Right hindlimb (tissue), 1 donor: ENCODE results near the gene ZFAND4.
A peak's percentile ranks its signal among the peaks of the same experiment; 100 is the strongest.
"Not testable (repeated sequence)": the region's sequence is repeated elsewhere in the genome, so short reads cannot be mapped to it uniquely, and the experiment has no call there.

Source experiments
- DNase-seq: peaks from one replicate; pipeline ENCODE4 v3.0.0-alpha.2; 2018

Gene ZFAND4

DNA sequence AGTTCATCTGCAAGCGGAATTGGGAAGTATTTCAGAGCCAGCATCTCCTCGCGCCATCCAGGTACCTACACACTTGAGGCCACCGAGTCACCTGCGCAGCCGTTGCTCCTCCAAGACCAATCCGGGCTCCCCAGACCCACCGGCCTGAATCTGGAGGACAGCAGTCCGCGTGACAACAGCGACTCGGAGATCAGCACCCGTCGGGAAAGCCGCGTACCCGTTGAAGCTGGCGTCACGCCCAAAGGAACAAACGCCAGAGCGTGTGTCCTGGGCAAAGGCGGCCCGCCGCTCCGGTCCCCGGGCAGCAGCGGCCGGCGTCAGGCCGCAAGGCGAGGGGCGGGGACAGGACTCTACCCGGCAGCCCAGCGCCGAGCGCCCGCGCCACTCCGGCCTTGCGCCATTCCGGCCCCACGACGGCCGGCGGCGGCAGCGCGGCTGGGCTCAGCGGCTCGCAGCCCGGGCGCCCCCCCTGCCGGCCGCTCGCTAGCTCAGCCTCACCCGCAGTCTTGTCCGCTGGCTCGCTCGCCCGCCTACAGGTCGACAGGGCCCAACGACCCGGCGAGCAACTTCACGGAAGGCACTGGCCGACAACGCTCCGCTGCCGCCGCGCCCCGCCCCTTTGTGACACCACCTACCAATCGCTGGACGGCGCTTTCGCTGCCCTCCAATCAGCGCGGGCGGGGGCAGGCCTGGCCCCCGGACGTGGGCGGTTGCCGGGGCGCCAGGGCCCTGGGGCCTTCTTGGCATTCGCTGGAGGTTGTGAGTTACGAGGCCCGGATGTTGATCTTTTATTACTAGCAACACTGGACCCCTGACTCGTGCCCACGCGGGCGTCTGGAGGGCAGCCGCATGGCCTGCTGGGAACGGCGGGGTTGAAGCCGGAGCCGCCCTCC, at the start of gene ZFAND4:
Gene ZFAND4 (minus strand): TSS at position 592 of the 893 bp plus-strand sequence. CDS start 9,047 bp downstream, outside the sequence.
- peak; percentile 97 for DNase-seq

DNA sequence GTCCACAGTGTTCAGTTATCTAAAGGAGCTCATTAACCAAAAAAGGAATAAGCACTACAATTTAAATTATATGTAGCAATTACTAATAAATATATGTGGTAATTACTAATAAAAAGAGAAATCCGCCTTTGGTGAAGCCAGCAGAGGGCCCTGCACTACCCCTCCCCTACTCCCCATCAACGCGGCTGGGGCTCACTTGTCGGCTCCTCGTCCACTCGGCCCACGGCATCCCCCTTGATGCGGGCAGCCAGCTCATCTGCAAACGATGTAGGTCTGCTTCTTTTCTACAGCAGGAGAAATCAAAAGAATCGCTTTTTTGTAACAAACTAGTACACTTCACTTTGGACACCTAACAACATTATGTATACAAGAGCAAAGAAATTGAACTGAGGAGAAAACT, 48.9 kb upstream of the ZFAND4 start:
- not testable (repeated sequence) for DNase-seq

DNA sequence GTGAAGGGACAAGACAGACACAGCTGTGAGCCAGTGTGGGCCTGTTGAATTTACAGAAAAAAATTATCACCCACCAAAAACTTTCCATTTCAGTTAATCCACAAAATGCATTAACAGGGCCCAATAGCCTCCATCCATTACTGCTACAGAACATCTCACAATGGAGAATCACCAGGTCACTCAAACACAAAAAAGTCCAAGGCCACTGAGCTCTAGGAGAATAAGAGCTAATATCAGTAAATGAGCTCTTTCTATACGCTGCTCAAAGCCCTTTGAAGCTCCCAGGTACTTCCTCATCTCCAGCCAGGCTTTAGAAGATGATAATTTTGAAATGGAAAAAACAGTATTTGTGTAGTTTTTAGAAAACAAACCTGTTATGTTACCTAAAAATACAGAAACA, 45.1 kb upstream of the ZFAND4 start:
- DNase-seq: not testable (repeated sequence)

DNA sequence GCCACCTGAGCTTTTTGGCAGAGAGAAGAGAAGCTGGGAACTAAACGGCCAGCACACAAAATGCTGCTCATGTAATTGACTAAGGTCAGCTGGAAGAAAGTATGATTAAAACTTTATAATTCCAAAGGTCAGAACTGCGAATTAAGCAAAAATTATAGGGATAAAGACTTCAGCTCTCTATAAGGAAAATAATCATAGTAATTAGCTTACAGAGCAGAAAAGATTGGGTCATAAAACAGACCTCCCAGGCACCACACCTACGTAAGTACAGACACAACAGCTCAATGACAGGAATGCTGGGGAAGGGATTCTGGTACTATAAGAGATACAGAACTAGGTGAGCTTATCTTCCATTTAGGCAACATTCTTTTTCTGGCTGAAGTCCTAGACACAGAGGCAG, 44.5 kb upstream of the ZFAND4 start:
- not testable (repeated sequence) for DNase-seq

DNA sequence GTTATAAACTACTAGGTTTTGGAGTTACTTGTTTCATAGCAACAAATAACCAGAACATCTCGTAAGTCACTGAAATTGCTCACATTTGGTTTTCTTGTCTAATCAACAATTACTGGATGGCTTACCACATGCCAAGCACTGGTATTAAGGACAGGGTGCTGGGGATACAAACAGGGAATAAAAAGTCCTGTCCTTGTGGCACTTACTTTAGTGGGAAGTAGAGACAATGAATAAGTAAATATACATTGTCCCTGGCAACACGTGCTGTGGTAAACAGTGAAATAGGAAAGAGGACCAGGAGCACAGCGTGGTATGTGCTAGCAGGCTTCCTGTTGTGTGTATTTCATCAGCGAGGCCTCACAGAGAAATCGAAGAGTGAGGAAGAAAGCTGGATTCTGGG, 38.7 kb upstream of the ZFAND4 start:
- DNase-seq: not testable (repeated sequence)

DNA sequence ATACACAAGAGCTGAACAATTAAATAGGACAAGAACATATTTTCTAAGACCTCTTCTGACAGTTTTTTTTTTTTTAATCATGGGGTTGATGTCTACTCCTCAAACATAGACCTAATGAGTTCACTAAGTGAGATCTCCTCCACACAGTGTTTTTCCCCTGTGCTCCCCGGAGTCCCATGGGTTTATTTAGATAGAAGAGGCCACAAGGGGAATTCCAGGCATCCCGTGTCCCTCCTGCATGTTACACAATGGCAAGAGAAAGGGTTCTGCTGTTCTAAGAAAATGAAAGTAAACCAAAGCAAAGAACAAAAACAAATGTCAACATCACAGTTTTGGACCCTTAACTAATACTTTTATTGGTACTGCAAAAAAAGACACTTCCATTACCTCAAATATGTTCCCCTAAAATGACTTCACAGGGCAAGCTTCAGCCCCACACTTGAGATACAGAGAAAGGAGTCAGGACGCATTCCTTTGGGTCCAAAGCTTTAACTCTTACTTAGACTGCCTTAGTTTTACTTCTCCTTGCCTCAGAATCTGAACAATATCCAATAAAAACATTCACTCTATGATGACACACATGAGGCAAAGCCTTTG, 37.7 kb upstream of the ZFAND4 start:
- DNase-seq: not testable (repeated sequence)

DNA sequence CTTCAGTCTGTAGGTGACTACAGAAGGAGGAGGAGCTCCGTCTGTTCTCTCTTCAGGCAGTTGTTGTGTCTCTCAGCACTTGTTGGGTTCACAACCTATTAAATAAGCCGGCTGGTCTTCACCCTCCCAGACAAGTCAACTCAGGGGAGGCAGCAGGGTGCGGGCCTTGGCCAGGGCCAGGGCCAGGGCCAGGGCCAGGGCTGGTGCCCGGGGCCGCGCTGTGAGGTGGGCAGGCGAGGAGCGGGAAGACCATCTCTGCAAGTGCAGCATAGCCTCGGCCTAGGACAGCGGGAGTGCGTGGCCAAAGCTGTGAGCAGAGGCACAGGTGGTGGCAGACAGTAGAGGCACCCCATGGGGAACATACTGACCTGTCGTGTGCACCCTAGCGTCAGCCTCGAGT, 5.9 kb upstream of the ZFAND4 start:
- DNase-seq: not testable (repeated sequence)

DNA sequence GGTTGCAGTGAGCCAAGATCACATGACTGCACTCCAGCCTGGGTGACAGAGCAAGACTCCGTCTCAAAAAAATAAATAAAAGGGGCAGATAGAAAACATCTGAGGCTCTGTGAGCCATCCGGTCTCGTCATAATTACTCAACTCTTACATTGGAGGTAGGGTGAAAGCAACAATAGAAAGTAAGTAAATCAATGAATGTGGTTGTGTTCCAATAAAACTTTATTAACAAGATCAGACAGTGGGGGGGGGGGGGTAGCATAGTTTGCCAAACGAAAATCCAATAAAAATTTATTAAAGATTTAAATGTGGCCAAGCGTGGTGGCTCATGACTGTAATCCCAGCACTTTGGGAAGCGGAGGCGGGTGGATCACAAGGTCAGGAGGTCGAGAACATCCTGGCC, 2.8 kb upstream of the ZFAND4 start:
- no peak for DNase-seq

DNA sequence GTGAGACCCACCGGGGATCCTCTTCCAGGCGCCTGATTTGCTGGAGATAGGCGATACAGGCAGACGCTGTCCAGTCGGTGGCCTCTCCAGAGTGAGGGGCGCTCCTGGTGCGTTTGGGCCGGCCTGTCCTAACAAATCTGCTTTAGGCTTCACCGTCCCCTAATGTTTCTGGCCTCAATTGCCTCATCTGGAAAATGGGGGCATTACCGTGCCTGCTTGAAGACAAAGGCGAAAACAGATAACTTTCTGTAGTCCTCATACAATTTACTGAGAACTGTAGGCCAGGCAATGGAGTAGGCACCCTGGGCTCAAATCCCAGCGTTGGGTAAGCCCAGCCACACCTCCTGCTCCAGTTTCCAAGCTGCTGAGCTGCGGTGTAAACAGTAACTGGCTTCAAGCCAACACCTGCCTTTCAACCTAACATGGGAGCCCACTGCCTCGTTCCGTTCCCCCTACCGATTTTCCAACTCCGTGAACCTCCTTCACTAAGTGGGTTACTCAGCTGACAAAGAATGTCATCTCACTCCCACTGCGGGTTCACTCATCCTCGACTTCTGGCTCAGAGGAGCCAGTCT, 589 bp upstream of the ZFAND4 start:
- DNase-seq: no peak

DNA sequence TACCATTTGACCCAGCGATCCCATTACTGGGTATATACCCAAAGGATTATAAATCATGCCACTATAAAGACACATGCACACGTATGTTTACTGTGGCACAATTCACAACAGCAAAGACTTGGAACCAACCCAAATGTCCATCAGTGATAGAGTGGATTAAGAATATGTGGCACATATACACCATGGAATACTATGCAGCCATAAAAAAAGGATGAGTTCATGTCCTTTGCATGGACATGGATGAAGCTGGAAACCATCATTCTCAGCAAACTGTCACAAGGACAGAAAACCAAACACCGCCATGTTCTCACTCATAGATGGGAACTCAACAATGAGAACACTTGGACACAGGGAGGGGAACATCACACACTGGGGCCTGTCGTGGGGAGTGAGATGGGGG, 1.3 kb downstream of the ZFAND4 start:
- not testable (repeated sequence) for DNase-seq

DNA sequence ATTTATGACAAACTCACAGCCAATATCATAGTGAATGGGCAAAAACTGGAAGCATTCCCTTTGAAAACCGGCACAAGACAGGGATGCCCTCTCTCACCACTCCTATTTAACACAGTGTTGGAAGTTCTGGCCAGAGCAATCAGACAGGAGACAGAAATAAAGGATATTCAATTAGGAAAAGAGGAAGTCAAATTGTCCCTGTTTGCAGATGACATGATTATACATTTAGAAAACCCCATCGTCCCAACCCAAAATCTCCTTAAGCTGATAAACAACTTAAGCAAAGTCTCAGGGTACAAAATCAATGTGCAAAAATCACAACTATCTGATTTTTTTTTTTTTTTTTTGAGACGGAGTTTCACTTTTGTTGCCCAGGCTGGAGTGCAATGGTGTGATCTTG, 2.7 kb downstream of the ZFAND4 start:
- DNase-seq: not testable (repeated sequence)

DNA sequence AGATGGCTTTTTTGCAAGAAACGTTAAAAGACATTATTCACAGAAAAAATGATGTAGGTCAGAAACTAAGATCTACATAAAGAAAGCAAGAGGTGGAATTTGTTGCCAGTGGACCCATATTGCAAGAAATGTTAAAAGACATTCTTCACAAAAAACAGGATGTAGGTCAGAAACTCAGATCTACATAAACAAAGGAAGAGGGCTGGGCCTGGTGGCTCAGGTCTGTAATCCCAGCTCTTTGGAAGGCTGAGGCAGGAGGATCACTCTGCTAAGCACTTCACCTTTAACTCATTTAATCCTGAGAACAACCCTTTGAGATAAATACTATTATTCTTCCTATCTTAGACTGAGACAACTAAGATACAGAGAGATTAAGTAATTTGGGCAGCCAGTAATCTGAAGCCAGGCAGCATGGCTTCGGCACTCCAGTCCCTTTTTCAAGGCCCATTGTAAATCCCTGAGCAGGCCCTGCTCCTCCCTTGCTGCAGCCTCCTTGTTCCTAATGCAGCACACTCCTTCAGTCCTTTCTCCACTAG, 11.6 kb downstream of the ZFAND4 start:
- DNase-seq: no peak

DNA sequence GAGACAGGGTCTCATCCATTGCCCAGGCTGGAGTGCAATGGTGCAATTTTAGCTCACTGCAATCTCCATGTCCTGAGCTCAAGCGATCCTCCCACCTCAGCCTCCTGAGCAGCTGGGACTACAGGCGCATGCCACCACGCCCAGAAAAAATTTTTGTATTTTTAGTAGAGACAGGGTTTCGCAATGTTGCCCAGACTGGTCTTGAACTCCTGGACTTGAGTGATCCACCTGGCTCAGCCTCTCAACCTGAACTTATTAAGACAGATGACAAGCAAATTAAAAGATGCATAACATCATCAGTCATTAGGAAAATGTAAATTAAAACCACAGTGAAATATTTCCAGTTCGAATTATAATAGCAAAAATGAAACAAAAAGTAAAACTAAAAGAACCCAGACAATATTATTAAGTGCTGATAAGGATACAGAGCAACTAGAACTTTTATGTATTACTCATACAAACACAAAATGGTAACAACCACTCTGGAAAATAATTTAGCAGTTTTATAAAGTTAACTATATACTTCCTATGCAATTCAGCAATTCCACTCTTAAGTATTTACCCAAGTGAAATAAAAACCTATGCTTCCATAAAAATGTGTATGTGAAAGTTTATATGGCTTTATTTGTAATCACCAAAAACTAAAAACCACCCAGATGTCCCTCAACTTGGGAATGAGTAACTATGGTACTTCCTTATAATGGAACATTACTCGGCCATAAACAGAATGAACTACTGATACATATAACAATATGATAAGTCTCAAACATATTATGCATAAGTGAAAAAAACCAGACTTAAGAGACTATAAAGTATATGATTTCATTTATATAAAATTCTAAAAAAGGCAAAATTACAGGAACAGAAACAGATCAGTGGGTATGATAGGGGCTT, 15.3 kb downstream of the ZFAND4 start:
- no peak for DNase-seq

DNA sequence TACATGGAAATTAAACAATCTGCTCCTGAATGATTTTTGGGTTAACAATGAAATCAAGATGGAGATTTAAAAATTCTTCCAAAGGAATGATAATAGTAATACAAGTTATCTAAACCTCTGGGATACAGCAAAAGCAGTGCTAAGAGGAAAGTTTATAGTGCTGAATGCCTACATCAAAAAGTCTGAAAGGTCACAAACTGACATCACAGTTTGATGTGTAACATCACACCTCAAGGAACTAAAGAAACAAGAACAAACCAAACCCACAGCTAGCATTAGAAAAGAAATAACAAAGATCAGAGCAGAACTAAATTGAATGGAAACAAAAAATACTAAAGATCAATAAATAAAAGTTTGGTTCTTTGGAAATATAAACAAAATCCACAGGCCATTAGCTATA, 17.4 kb downstream of the ZFAND4 start:
- DNase-seq: no peak

DNA sequence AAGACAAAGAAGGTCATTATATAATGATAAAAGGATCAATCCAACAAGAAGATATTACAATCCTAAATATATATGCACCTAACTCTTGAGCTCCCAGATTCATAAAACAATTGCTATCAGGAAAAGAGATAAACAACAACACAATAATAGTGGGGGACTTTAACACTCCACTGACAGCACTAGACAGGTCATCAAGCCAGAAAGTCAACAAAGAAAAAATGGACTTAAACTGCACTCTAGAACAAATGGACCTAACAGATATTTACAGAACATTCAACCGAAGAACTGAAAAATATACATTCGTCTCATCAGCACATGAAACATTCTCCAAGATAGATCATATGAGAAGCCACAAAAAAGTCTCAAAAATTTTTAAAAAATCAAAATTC, 17.8 kb downstream of the ZFAND4 start:
- DNase-seq: not testable (repeated sequence)

DNA sequence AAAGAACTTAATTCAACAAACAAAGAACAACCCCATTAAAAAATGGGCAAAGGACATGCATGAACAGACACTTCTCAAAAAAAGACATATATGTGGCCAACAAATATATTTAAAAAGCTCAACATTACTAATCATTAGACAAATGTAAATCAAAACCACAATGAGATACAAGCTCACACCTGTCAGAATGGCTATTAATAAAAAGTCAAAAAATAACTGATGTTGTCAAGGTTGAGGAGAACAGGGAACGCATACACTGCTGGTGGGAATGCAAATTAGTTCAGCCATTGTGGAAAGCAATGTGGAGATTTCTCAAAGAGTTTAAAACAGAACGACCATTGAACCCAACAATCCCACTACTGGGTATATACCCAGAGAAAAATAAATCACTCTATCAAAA, 19.1 kb downstream of the ZFAND4 start:
- no peak for DNase-seq

DNA sequence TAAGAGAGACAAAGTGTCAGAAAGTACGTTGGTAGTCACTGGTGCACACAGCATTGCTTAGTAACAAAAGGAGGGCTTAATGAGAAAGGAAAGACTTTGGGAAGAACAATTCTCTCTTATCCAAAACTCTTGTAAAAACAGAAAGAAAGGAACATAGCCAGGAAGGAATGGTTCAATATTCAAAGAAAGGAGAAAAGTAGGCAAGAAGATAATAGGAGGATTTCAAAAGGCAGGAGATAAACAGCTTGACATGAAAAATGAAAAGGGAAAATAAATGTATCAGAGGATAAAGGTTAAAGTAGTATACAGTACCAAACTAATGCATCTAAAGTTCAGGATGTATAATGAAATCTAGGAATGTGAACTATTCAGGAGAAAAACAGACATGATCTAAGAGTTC, 20.1 kb downstream of the ZFAND4 start:
- no peak for DNase-seq

DNA sequence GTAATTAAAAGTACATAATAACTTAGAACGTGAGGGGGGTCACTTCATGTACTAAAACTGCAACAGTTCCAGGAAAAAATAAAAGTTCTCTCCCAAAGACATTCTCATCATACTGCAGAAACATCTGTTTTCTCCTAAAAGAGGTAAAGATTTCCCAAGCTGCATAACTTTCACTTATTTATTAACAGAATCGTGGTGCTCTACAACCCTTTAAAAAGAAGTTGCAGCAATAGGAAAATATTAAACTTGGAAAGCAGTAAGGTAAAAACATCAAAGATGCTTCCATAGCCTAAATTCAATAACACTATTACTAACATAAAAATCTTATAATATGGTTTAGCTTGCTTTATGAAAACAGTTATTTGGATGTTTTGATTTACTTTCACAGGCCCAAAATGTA, 23.3 kb downstream of the ZFAND4 start:
- DNase-seq: no peak

DNA sequence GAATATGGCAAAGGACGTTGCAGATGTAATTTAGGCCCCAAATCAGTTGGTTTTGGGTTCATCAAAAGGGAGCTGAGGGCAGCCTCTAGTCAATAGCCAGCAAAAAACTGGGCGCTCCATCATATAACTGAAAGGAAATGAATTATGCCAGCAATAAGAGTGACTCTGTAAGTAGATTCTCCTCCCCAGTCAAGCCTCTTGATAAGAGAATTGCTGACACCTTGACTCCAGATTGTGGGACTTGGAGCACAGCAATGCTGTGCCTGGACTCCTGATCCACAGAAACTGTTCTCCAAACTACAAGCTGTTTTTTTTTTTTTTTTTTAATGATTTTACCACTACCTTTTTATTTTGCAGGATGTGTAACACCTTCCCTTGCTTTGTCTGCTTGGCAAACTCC, 25.5 kb downstream of the ZFAND4 start:
- no peak for DNase-seq

DNA sequence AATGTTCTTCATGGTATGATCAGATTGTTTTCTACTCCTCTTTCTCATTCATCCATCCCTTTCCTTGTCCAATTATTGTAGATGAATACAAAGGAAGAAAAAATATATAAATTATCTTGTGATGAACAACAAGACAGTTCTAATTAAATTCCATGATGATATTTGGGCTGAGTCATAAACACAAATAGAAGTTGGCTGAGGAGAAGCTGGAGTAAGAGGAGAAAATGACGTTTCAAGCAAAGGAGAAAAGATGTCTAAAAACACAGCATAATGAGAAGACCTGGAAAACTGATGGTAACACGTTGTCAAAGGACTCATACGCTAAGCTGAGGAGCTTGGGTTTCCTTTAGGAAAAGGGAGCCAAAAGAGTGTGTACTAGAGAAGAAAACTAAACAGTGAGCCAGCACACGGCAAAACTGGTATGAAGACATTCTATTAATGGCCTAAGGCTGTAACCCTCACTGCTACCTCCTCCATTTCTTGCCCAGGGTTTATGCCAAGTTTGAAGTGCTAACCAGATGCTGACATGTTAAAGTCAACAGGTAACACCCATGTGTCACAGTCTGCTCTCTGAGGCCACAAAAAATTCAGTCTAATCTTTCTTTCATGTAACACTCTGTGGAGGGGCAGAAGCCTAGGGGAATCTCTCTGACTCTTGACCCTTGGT, 26.1 kb downstream of the ZFAND4 start:
- no peak for DNase-seq

DNA sequence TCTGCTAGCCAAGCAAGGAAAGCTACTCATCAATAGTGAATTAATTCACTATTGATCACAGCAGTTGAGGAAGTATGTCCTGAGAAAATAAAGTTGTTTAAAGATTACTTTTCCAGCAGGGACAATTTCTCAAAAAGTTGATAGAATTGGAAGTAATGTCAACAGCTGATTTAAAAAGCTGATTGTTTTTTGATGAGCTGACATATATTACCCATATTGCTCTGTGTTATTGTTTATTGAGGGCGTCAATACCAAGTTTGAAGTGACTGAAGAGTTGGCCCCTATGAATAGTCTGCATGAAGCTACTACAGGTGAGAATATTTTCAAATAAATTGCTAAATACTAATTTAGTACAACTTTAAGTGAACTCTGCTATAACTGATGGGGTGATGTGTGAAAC, 28.0 kb downstream of the ZFAND4 start:
- no peak for DNase-seq

DNA sequence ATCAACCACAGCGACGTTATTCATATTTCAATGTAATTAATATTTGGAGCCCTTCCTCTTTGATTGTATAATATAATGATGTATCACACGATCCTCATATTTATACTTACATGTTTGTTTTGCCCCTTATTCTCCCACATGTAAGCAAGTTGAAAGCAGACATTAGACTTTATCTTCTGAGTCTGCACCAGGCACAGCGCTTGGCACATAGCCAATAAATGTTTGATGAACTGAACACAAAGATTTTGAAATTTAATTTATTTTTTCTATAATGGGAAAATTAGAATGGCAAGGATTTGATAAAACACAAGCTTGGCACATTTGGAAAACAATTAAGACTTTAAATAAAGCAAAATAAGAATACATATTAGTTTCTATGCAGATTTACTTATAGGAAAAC, 31.6 kb downstream of the ZFAND4 start:
- DNase-seq: no peak
